Psoas muscle (tissue), 8 donors: ENCODE measurements around the gene ZNF182. TPM values are rescaled to one million over a fixed set of nuclear protein-coding genes. Genes with fewer than 3 reads are reported as not detected.

ENCODE experiments used
- ATAC-seq, 4 donors: fragments of 200-7000 bp; cut with Tn5 transposase; one replicate each; pipeline ENCODE4 v1.9.1; 2020; ENCODE audit warnings: moderate library complexity in 3 of 4, mild to moderate bottlenecking in 2 of 4
- DNase-seq, 2 donors: peaks; one replicate each; pipeline ENCODE4 v3.0.0-alpha.2; 2020
- H3K27ac ChIP-seq: fragments of 200-600 bp; one replicate; pipeline ENCODE4 v1.8.0; 2022
- H3K27me3 ChIP-seq, 3 donors: fragments of 200-600 bp in 1 of 3; one replicate each; pipeline versions ENCODE4 v1.6.1 to v1.8.0; 2013 to 2022; ENCODE audit warnings: low read length in 2 of 3, mild to moderate bottlenecking in 2 of 3, moderate library complexity in 1 of 3; ENCODE audit not compliant: insufficient read depth in 3 of 3
- H3K36me3 ChIP-seq, 2 donors: fragments of 200-600 bp in 1 of 2; one replicate each; pipeline versions ENCODE4 v1.6.1 to v1.8.0; 2013 to 2022; ENCODE audit warnings: low read depth in 1 of 2, mild to moderate bottlenecking in 1 of 2, moderate library complexity in 1 of 2; ENCODE audit not compliant: insufficient read depth in 1 of 2
- H3K4me1 ChIP-seq: fragments of 200-600 bp; one replicate; pipeline ENCODE4 v1.8.0; 2022
- H3K4me3 ChIP-seq: fragments of 200-600 bp; one replicate; pipeline ENCODE4 v1.8.0; 2022; ENCODE audit warnings: mild to moderate bottlenecking
- H3K9me3 ChIP-seq: fragments of 200-600 bp; one replicate; pipeline ENCODE4 v1.8.0; 2022
- CTCF ChIP-seq: fragments of 200-600 bp; IDR thresholded peaks from one replicate; pipeline ENCODE4 v1.8.0; 2022; ENCODE audit warnings: antibody characterized with exemption
- WGBS, 3 donors: extraction: QIAGEN DNeasy Blood & Tissue Kit; methylation state at CpG; one replicate each; pipeline versions ENCODE4 v1.1.6 to v1.1.7; 2013; 5-methylcytosine and 5-hydroxymethylcytosine counted together
- intact Hi-C, 2 donors: fragments of 100-400 bp; cut with DNase I; formaldehyde crosslinking; loops; one replicate each; pipeline versions ENCODE4 v1.11.0 to v1.14.2; 2022
- polyA plus RNA-seq, 3 donors: library from polyadenylated mRNA; stranded (reverse); fragments of 200-250 nt; gene quantifications; one replicate each; pipeline ENCODE4 v1.2.3, GENCODE V29; 2013
- total RNA-seq, 4 donors: library from RNA; stranded (reverse); fragmentation: NEBNext Ultra II Directional in 2 of 4; extraction: Animal tissue kit (Norgen Biotek cat#: 25700) in 2 of 4; gene quantifications; one replicate each; pipeline versions ENCODE4 v1.2.1 to v1.2.4, GENCODE V29; 2021 to 2023
- donor health status: healthy with polysubstance abuse.
- donor health status: DM: no; HTN: no; CAD: no; lungs with moderate emphysema.
- donor health status: Bipolar disorder and iron deficiency.
- donor health status: healthy.
- donor health status: DM: yes; HTN: yes; CAD: no.
- donor health status: DM: no; HTN: no; CAD: no.
- donor health status: DM: no; HTN: no; CAD: no.
- donor health status: DM: yes; HTN: yes; CAD: no.

Gene ZNF182
- total and polyA plus RNA-seq, 7 donors: 1.2 to 3.7 (median 2.5) TPM

GRCh38 chrX:47927212-47927611 is 76.6 kb downstream of the ZNF182 start:
- TF ChIP-seq CTCF: no peak
- Histone ChIP-seq H3K4me3 (no peak overlapping the region), H3K9me3 (no peaks in the 10 kb centered on the region), H3K27me3 (no peaks in the 10 kb centered on the region), H3K36me3 (no peaks in the 10 kb centered on the region), H3K4me1 (no peaks in the 10 kb centered on the region), H3K27ac (no peak overlapping the region)
- DNase-seq (no peak), ATAC-seq (no peak)
- intact Hi-C loops: no loop called here
- WGBS, 3 donors: 81 to 100% (median 93%) methylated on average over 2 of the region's 2 CpGs

Other genes with a start within 250 kb of the ZNF182 start
- 1 to 10 TPM; 1.8 to 5.5 (median 4.3) TPM for gene ZNF81, start 167.1 kb downstream of the ZNF182 start, total RNA-seq
- gene ZNF81, start 167.1 kb downstream of the ZNF182 start, polyA plus RNA-seq: 1 to 10 TPM; 1.6 to 4.9 (median 1.8) TPM
- not detected for gene SPACA5, start 3.0 kb upstream of the ZNF182 start, total RNA-seq
- gene SPACA5, start 3.0 kb upstream of the ZNF182 start, polyA plus RNA-seq: under 1 TPM in 1 of 3 donors, not detected in 2; 0.09 TPM
- under 1 TPM; 0.34 to 0.99 (median 0.68) TPM for gene ZNF630, start 67.7 kb upstream of the ZNF182 start, total RNA-seq
- gene ZNF630, start 67.7 kb upstream of the ZNF182 start, polyA plus RNA-seq: under 1 TPM; 0.26 to 0.38 (median 0.32) TPM
- gene SPACA5B, start 126.6 kb upstream of the ZNF182 start, total RNA-seq: not detected
- gene SPACA5B, start 126.6 kb upstream of the ZNF182 start, polyA plus RNA-seq: not detected
- gene SSX5, start 192.8 kb upstream of the ZNF182 start, total RNA-seq: not detected
- not detected for gene SSX5, start 192.8 kb upstream of the ZNF182 start, polyA plus RNA-seq